HEK293T (cell line): ENCODE data around the gene DVL1.

Experiments
- CTCF ChIA-PET: fragments of 350-600 bp; formaldehyde crosslinking; extraction: SDS; loops from one replicate; lab custom pipeline; 2021; ENCODE audit warnings: antibody characterized with exemption, inconsistent platforms; lab: Yijun Ruan, JAX
- POLR2A ChIA-PET: fragments of 350-600 bp; formaldehyde crosslinking; extraction: SDS; loops from one replicate; lab custom pipeline; 2020; ENCODE audit warnings: antibody characterized with exemption, inconsistent platforms; lab: Yijun Ruan, JAX
- DNase-seq: peaks from one replicate; pipeline ENCODE4 v3.0.0; 2012; ENCODE audit warnings: mixed read lengths; ENCODE audit errors: extremely low spot score
- ARNT ChIP-seq: fragments of 450-650 bp; IDR thresholded peaks from 2 replicates; pipeline ENCODE4 v1.6.1; 2017; ENCODE audit warnings: mild to moderate bottlenecking
- BHLHE40 ChIP-seq: fragments of 450-650 bp; IDR thresholded peaks from 2 replicates; pipeline ENCODE4 v1.6.1; 2016; ENCODE audit warnings: mild to moderate bottlenecking, moderate library complexity, borderline replicate concordance
- CTBP1 ChIP-seq: fragments of 450-650 bp; IDR thresholded peaks from 2 replicates; pipeline ENCODE4 v1.6.1; 2016; ENCODE audit warnings: borderline replicate concordance
- ELF4 ChIP-seq: fragments of 450-650 bp; IDR thresholded peaks from 2 replicates; pipeline ENCODE4 v1.6.1; 2017; ENCODE audit warnings: antibody characterized with exemption
- FOXA1 ChIP-seq: fragments of 450-650 bp; IDR thresholded peaks from 2 replicates; pipeline ENCODE4 v1.6.1; 2016; ENCODE audit warnings: mild to moderate bottlenecking
- FOXK2 ChIP-seq: fragments of 450-650 bp; IDR thresholded peaks from 2 replicates; pipeline ENCODE4 v1.6.1; 2016; ENCODE audit warnings: mild to moderate bottlenecking
- FOXM1 ChIP-seq: fragments of 450-650 bp; IDR thresholded peaks from 2 replicates; pipeline ENCODE4 v1.6.1; 2017; ENCODE audit warnings: mild to moderate bottlenecking, borderline replicate concordance
- HDGF ChIP-seq: fragments of 450-650 bp; IDR thresholded peaks from 2 replicates; pipeline ENCODE4 v1.6.1; 2017; ENCODE audit warnings: antibody characterized with exemption, borderline replicate concordance
- L3MBTL2 ChIP-seq: fragments of 450-650 bp; conservative IDR thresholded peaks from 2 replicates; pipeline ENCODE4 v1.6.1; 2016; ENCODE audit warnings: mild to moderate bottlenecking
- LEF1 ChIP-seq: fragments of 450-650 bp; IDR thresholded peaks from 2 replicates; pipeline ENCODE4 v1.6.1; 2017; ENCODE audit warnings: mild to moderate bottlenecking, borderline replicate concordance
- NFRKB ChIP-seq: fragments of 450-650 bp; IDR thresholded peaks from 2 replicates; pipeline ENCODE4 v1.6.1; 2016; ENCODE audit warnings: mild to moderate bottlenecking, moderate library complexity
- PKNOX1 ChIP-seq: fragments of 450-650 bp; IDR thresholded peaks from 2 replicates; pipeline ENCODE4 v1.6.1; 2016
- SP1 ChIP-seq: fragments of 450-650 bp; IDR thresholded peaks from 2 replicates; pipeline ENCODE4 v1.6.1; 2017
- SUZ12 ChIP-seq: fragments of 450-650 bp; IDR thresholded peaks from 2 replicates; pipeline ENCODE4 v1.6.1; 2016; ENCODE audit warnings: mild to moderate bottlenecking
- TARDBP ChIP-seq: fragments of 450-650 bp; IDR thresholded peaks from 2 replicates; pipeline ENCODE4 v1.6.1; 2016
- ZNF384 ChIP-seq: fragments of 450-650 bp; IDR thresholded peaks from 2 replicates; pipeline ENCODE4 v1.6.1; 2016

The DVL1 gene

GRCh38 chr1:1393428-1393827 is 44.2 kb upstream of the DVL1 start:
- CTCF ChIA-PET, result no interaction called here
- TF ChIP-seq SUZ12, result no peak
- TF ChIP-seq BHLHE40, result no peak
- no peak for TF ChIP-seq ZNF384
- POLR2A ChIA-PET, result no interaction called here
- DNase-seq, result no peak

GRCh38 chr1:1393014-1393413 is 43.8 kb upstream of the DVL1 start:
- TF ChIP-seq ARNT, result no peak
- TF ChIP-seq ELF4, result no peak
- TF ChIP-seq FOXA1, result no peak
- no peak for TF ChIP-seq LEF1
- TF ChIP-seq CTBP1, result no peak
- TF ChIP-seq NFRKB, result no peak
- ChIA-PET CTCF (interaction anchor here (2.5 kb wide), 1 partner anchor 9 kb away, joined by 9 read pairs; no protein-coding TSS in a partner anchor), POLR2A (no interaction called here)
- DNase-seq, result no peak

GRCh38 chr1:1391225-1391624 is 42.0 kb upstream of the DVL1 start:
- no peak for DNase-seq
- TF ChIP-seq PKNOX1 (no peak), BHLHE40 (no peak)
- CTCF ChIA-PET, result interaction anchor here (2.5 kb wide), 1 partner anchor 11 kb away, joined by 9 read pairs; no protein-coding TSS in a partner anchor
- POLR2A ChIA-PET, result interaction anchor here (1.8 kb wide), 1 partner anchor 8 kb away, joined by 7 read pairs; the partner anchor contains the start of gene CCNL2

- no peak for DNase-seq
- CTCF ChIA-PET, result interaction anchor here (2.5 kb wide), 1 partner anchor 12 kb away, joined by 9 read pairs; no protein-coding TSS in a partner anchor
- POLR2A ChIA-PET, result interaction anchor here (1.8 kb wide), 1 partner anchor 8 kb away, joined by 7 read pairs; the partner anchor contains the start of gene CCNL2
- TF ChIP-seq FOXM1 (no peak), NFRKB (no peak), ZNF384 (no peak), ARNT (no peak), BHLHE40 (no peak)
Measured at GRCh38 chr1:1390675-1391074, 41.5 kb upstream of the DVL1 start.

- no peak for DNase-seq
- POLR2A ChIA-PET, result interaction anchor here (1.0 to 1.7 kb wide), 3 partner anchors 11 to 20 kb away, joined by 4 to 5 read pairs (median 5); partner anchors contain the start of genes AURKAIP1 and CCNL2
- TF ChIP-seq BHLHE40 (no peak), PKNOX1 (no peak), FOXM1 (no peak), SUZ12 (no peak), SP1 (no peak), HDGF (no peak), NFRKB (no peak), CTBP1 (no peak), FOXK2 (no peak), TARDBP (no peak)
- CTCF ChIA-PET, result interaction anchor here (0.6 kb wide), 1 partner anchor 87 kb away, joined by 3 read pairs; no protein-coding TSS in a partner anchor
Measured at GRCh38 chr1:1388078-1388472, 38.9 kb upstream of the DVL1 start.

- ChIA-PET CTCF (interaction anchor here (0.6 kb wide), 1 partner anchor 86 kb away, joined by 3 read pairs; no protein-coding TSS in a partner anchor), POLR2A (interaction anchor here (1.0 to 1.7 kb wide), 3 partner anchors 12 to 20 kb away, joined by 4 to 5 read pairs (median 5); partner anchors contain the start of genes AURKAIP1 and CCNL2)
- DNase-seq, result no peak
- TF ChIP-seq BHLHE40, result no peak
- no peak for TF ChIP-seq TARDBP
- no peak for TF ChIP-seq L3MBTL2
- no peak for TF ChIP-seq FOXA1
- no peak for TF ChIP-seq PKNOX1
- no peak for TF ChIP-seq FOXK2
- TF ChIP-seq CTBP1, result no peak
- TF ChIP-seq HDGF, result no peak
- no peak for TF ChIP-seq ZNF384
- TF ChIP-seq SUZ12, result no peak
- no peak for TF ChIP-seq LEF1
- TF ChIP-seq SP1, result no peak
- no peak for TF ChIP-seq ARNT
- TF ChIP-seq NFRKB, result no peak
- TF ChIP-seq FOXM1, result no peak
- no peak for TF ChIP-seq ELF4
Measured at GRCh38 chr1:1387098-1388077, 38.2 kb upstream of the DVL1 start.
